GM12878 (cell line): Measurements from ENCODE around the gene SIMC1.
"Not testable (repeated sequence)": the region's sequence is repeated elsewhere in the genome, so short reads cannot be mapped to it uniquely, and the experiment has no call there.

Experiments used
- BRCA1 ChIP-seq: IDR thresholded peaks from 2 replicates; pipeline ENCODE4 v1.6.1; 2011; ENCODE audit warnings: low read depth, low read length, improper control_type of control experiment
- NR2C2 ChIP-seq: IDR thresholded peaks from 2 replicates; pipeline ENCODE4 v1.6.1; 2011; ENCODE audit warnings: borderline replicate concordance, low read depth; ENCODE audit not compliant: control insufficient read depth, insufficient read length
- TAF1 ChIP-seq: IDR thresholded peaks from 2 replicates; pipeline ENCODE4 v1.6.1; 2011; ENCODE audit warnings: mild to moderate bottlenecking, low read depth, low read length, borderline replicate concordance
- YBX1 ChIP-seq: fragments of 450-650 bp; IDR thresholded peaks from 2 replicates; pipeline ENCODE4 v1.6.1; 2016; ENCODE audit warnings: antibody characterized with exemption
- ZBED1 ChIP-seq: IDR thresholded peaks from 2 replicates; pipeline ENCODE4 v1.6.1; 2016; ENCODE audit warnings: borderline replicate concordance
- TF ChIP-seq, protein P1 (sequence below): fragments of 450-650 bp; IDR thresholded peaks from 2 replicates; pipeline ENCODE4 v1.6.1; 2017; ENCODE audit warnings: antibody characterized with exemption, mild to moderate bottlenecking, moderate library complexity
- TF ChIP-seq, protein P2 (sequence below), 3 experiments: IDR thresholded peaks in 2 of 3; conservative IDR thresholded peaks in 1 of 3; 2 replicates each; pipeline ENCODE4 v1.5.1; 2011; ENCODE audit warnings: low read depth in 3 of 3, low read length in 3 of 3, mild to moderate bottlenecking in 3 of 3, control low read depth in 2 of 3, moderate library complexity in 2 of 3, inconsistent platforms in 1 of 3, mixed read lengths in 1 of 3; ENCODE audit not compliant: control insufficient read depth in 2 of 3, insufficient read depth in 1 of 3; ENCODE audit errors: extremely low read depth in 1 of 3

GRCh38 chr5:176238645-176239283, 540 bp downstream of the SIMC1 start:
- TF ChIP-seq YBX1, TAF1, NR2C2, ZBED1, BRCA1: not testable (repeated sequence)
- TF ChIP-seq, protein P1, sequence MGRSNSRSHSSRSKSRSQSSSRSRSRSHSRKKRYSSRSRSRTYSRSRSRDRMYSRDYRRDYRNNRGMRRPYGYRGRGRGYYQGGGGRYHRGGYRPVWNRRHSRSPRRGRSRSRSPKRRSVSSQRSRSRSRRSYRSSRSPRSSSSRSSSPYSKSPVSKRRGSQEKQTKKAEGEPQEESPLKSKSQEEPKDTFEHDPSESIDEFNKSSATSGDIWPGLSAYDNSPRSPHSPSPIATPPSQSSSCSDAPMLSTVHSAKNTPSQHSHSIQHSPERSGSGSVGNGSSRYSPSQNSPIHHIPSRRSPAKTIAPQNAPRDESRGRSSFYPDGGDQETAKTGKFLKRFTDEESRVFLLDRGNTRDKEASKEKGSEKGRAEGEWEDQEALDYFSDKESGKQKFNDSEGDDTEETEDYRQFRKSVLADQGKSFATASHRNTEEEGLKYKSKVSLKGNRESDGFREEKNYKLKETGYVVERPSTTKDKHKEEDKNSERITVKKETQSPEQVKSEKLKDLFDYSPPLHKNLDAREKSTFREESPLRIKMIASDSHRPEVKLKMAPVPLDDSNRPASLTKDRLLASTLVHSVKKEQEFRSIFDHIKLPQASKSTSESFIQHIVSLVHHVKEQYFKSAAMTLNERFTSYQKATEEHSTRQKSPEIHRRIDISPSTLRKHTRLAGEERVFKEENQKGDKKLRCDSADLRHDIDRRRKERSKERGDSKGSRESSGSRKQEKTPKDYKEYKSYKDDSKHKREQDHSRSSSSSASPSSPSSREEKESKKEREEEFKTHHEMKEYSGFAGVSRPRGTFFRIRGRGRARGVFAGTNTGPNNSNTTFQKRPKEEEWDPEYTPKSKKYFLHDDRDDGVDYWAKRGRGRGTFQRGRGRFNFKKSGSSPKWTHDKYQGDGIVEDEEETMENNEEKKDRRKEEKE, result not testable (repeated sequence)
- TF ChIP-seq, protein P2, sequence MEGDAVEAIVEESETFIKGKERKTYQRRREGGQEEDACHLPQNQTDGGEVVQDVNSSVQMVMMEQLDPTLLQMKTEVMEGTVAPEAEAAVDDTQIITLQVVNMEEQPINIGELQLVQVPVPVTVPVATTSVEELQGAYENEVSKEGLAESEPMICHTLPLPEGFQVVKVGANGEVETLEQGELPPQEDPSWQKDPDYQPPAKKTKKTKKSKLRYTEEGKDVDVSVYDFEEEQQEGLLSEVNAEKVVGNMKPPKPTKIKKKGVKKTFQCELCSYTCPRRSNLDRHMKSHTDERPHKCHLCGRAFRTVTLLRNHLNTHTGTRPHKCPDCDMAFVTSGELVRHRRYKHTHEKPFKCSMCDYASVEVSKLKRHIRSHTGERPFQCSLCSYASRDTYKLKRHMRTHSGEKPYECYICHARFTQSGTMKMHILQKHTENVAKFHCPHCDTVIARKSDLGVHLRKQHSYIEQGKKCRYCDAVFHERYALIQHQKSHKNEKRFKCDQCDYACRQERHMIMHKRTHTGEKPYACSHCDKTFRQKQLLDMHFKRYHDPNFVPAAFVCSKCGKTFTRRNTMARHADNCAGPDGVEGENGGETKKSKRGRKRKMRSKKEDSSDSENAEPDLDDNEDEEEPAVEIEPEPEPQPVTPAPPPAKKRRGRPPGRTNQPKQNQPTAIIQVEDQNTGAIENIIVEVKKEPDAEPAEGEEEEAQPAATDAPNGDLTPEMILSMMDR (IDR thresholded peaks at IDR 0.05 in 2 of 3, conservative IDR thresholded peaks at IDR 0.05 in 1 of 3; ENCODE audit: control insufficient read depth in 2 of 3, extremely low read depth in 1 of 3, insufficient read depth in 1 of 3, low read depth in 3 of 3, low read length in 3 of 3), result not testable (repeated sequence)
